ENCODE results near the gene CTCF.

CTCF gene

GRCh38 chr16:67665598-67665997, 103.3 kb downstream of the CTCF start:
- peak overlapping the region; percentile 57 for H3K4me3 ChIP-seq (ENCODE audit: control insufficient read depth, low read depth, low read length)
- TF ChIP-seq CTCF (conservative IDR thresholded peaks at IDR 0.05; ENCODE audit: control insufficient read depth, insufficient read depth, low read depth, low read length), result no peak
- no peak for DNase-seq (ENCODE audit: low read depth)

GRCh38 chr16:67666032-67666551, 103.8 kb downstream of the CTCF start:
- DNase-seq (ENCODE audit: low read depth), result peak; percentile 20
- peak overlapping the region; percentile 57 for H3K4me3 ChIP-seq (ENCODE audit: control insufficient read depth, low read depth, low read length)
- TF ChIP-seq CTCF (conservative IDR thresholded peaks at IDR 0.05; ENCODE audit: control insufficient read depth, insufficient read depth, low read depth, low read length), result no peak

GRCh38 chr16:67666559-67667452, 104.5 kb downstream of the CTCF start, which contains the start of the genes C16orf86 and ENKD1:
Gene C16orf86 (plus strand): TSS chr16:67666814. CDS start chr16:67666971, 157 bp downstream.
Gene ENKD1 (minus strand): TSS chr16:67666750. CDS start chr16:67666442, 308 bp downstream.
- TF ChIP-seq CTCF (conservative IDR thresholded peaks at IDR 0.05; ENCODE audit: control insufficient read depth, insufficient read depth, low read depth, low read length), result no peak
- peak within 1 kb of the TSS; percentile 57 for H3K4me3 ChIP-seq (ENCODE audit: control insufficient read depth, low read depth, low read length)
- peak; percentile 64 for DNase-seq (ENCODE audit: low read depth)

GRCh38 chr16:67667453-67667816, 105.1 kb downstream of the CTCF start:
- no peak for DNase-seq (ENCODE audit: low read depth)
- H3K4me3 ChIP-seq (ENCODE audit: control insufficient read depth, low read depth, low read length), result peak overlapping the region; percentile 57
- no peak for TF ChIP-seq CTCF (conservative IDR thresholded peaks at IDR 0.05; ENCODE audit: control insufficient read depth, insufficient read depth, low read depth, low read length)

GRCh38 chr16:67667817-67668494, 105.6 kb downstream of the CTCF start:
- H3K4me3 ChIP-seq (ENCODE audit: control insufficient read depth, low read depth, low read length), result no peak overlapping the region
- peak; percentile 91 for TF ChIP-seq CTCF (conservative IDR thresholded peaks at IDR 0.05; ENCODE audit: control insufficient read depth, insufficient read depth, low read depth, low read length)
- peak; percentile 92 for DNase-seq (ENCODE audit: low read depth)

GRCh38 chr16:67668495-67669157, 106.3 kb downstream of the CTCF start:
- H3K4me3 ChIP-seq (ENCODE audit: control insufficient read depth, low read depth, low read length), result no peak overlapping the region
- peak; percentile 22 for TF ChIP-seq CTCF (conservative IDR thresholded peaks at IDR 0.05; ENCODE audit: control insufficient read depth, insufficient read depth, low read depth, low read length)
- no peak for DNase-seq (ENCODE audit: low read depth)

Data from fibroblast of mammary gland (primary cell).